GM23248 (cell line): ENCODE measurements around the gene FANCF.

Source experiments
- EZH2 ChIP-seq: fragments of 200-600 bp; sonication (generic); IDR thresholded peaks from 2 replicates; pipeline ENCODE4 v1.6.1; 2018; ENCODE audit warnings: antibody characterized with exemption, mild to moderate bottlenecking; ENCODE audit not compliant: insufficient read depth, poor library complexity, severe bottlenecking
- EZH2phosphoT487 ChIP-seq: fragments of 200-600 bp; sonication (generic); IDR thresholded peaks from 2 replicates; pipeline ENCODE4 v1.6.1; 2018; ENCODE audit warnings: antibody characterized with exemption, moderate library complexity, mild to moderate bottlenecking, low read depth; ENCODE audit not compliant: insufficient read depth

GRCh38 chr11:22634897-22635629, 9.4 kb upstream of the FANCF start:
- TF ChIP-seq EZH2phosphoT487 (no peak), EZH2 (no peak)
